HG03175 (cell line): ENCODE measurements around the gene RPL11.
"Not testable (repeated sequence)": the region's sequence is repeated elsewhere in the genome, so short reads cannot be mapped to it uniquely, and the experiment has no call there.

Source experiments
- ATAC-seq: cut with Tn5 transposase; IDR thresholded peaks from one replicate; pipeline ENCODE4 v1.9.1; 2021; ENCODE audit warnings: mild to moderate bottlenecking, moderate library complexity; ENCODE audit not compliant: unreplicated experiment

Gene RPL11

DNA sequence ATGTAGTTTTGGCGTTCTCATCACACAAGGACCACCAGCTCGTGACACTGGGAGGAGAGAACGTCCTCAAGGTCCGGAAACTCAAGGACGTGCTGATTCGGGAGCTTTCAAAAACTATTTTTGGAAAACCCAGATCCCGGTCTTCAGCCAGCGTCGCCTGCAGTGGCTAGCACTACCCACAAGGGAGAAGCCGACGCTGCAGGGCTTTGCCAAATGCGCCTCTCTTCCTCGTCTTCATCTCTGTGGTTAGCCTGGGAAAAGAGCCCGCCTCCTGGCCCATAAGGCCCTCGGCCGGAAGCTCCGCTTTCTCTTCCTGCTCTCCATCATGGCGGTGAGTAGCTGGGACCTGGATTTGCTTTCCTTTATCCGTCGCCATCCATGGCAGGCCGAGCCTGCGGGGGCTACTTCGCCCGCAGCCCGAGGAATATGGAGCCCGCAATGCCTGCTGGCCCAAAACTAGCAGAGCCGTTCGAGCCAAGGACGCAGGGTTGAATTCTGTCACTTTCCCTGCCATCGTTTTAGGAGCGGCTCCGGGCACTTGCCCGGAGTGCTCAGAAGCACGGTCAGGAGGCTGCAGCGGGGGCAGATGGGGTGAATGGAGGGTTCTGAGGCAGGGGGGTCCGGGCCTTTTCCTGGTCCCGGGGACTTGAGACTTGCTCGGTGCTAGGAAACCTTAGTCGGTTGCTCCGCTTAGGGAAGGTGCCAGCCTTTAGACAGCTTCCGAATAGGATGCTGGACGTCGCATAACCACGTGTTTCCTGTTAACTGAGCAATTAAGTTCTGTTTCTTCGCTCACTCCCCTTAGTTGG is at the start of gene RPL11:
Gene RPL11, plus strand, starts transcription at position 308 of the 809 bp plus-strand sequence. Its CDS starts 18 bp downstream, at position 326.
- ATAC-seq = peak; percentile 93

DNA sequence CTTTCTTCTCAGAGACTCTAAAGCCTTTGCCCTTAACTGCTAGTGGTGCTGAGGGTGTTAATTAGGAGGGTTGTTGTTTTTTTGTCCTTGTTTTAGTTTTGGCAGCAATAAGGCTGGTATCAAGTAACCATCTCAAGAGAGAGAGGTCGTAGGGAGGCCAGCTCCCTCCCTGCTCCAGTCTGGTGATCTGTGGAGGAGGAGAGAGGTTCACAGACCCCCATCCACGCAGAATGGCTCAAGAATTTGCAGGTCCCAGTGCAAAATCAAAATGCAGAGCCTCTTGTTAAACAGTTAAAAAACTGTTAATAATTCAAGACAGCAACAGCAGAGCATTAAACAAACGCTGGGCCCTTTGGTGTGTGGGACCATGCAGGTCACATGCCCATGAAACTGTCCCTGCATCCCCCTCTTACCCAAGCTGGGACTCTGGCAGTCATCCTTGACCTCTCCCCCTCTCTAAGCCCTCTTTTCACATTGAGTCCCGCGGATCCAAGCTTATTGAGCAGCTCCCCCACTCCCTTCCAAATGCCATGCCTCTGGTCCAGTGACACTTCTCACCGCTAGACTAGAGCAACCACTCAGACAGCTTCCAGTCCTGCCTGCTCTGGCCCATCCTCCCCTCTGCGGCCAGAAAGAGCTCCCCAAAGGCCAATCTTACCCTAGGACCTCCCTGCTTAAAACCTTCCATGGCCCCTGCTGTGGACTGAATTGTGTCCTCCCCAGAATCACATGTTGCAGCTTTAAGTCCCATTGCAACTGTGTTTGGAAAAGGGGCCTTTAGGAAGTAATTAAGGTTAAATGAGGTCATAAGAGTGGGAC is 47.7 kb upstream of the RPL11 start:
- ATAC-seq = no peak

DNA sequence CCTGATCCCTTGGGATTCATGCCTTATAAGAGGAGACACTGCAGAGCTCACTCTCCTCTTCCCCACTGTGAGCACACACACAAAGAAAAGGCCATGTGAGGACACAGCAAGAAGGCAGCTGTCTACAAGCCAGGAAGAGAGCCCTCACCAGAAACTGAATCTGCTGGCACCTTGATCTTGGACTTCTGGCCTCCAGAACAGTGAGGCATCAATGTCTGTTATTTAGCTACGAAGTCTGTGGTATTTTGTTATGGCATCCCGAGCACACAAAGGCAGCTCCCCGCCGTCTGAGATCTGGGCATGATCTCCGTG is 47.1 kb upstream of the RPL11 start:
- no peak for ATAC-seq

- no peak for ATAC-seq
Measured at GRCh38 chr1:23645338-23645737, 46.3 kb upstream of the RPL11 start.

GRCh38 chr1:23646091-23646490 is 45.5 kb upstream of the RPL11 start:
- ATAC-seq = no peak

DNA sequence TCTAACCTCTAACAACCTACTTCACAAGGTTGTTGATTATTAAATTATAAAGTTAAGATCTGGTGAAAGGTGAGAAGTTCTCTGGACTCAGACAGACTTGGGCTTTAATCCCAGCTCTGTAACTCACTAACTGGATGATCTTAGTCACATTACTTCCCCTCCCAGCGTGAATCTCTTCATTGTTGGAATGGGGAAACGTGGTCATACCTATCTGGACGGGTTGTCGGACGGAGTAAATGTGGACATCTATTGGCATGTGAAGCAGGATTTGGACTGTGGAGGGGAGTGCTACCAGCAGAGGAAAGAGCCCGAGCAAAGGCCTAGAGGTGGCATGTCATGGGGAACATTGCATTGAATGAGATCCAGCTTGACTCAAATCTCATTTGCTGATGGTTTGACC is 45.1 kb upstream of the RPL11 start:
- ATAC-seq = no peak

DNA sequence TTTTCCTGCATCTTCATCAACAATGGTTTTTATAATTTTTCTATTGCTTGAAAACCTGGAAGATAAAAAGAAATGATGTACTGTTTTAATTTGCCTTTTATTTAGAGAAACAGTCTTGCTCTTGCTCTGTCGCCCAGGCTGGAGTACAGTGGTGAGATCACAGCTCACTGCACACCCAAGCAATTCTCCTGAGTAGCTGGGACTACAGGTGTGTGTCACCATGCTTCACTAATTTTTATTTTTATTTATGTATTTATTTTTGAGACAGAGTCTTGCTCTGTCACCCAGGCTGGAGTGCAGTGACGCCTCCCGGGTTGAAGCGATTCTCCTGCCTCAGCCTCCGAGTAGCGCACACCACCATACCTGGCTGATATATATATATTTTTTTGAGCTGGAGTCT is 43.0 kb upstream of the RPL11 start:
- ATAC-seq = no peak

DNA sequence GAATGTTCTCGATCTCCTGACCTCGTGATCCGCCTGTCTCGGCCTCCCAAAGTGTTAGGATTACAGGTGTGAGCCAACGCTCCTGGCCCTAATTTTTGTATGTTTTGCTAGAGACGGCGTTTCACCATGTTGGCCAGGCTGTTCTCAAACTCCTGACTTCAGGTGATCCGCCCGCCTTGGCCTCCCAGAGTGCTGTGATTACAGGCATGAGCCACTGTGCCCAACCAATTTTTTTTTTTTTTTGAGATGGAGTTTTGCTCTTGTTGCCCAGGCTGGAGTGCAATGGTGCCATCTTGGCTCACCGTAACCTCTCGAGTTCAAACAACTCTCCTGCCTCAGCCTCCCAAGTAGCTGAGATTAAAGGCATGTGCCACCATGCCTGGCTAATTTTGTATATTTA is 42.4 kb upstream of the RPL11 start:
- not testable (repeated sequence) for ATAC-seq

DNA sequence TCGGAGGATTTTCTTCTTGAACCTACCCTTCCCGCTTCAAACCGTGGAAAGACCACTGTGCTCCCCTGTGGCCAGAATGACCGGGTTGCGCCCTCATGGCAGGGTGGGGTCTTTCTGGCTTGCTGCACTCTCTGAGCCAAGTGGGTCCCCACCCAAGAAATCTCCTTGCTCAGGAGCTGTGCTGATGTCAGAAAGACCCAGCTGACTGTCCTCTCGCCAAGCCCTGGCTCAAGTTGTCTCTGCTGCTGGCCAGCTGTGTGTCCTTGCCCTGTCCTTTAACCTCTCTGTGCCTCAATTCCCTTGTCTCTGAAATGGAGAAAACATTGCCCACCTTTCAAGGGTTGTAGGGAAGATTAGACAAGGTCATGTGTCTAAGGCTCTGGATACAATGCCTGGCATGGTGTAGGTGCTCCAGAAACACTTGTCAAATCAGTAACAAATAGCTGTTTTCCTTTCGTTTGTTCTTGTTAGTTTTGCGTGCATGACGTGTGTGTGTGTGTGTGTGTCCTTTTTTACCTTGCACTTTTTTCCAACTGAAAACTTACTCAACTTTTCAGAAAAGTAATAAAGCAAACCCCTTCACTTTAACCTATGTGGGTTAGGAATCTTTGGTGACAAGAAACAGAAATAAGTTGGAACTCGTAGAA is 41.1 kb upstream of the RPL11 start:
- no peak for ATAC-seq

DNA sequence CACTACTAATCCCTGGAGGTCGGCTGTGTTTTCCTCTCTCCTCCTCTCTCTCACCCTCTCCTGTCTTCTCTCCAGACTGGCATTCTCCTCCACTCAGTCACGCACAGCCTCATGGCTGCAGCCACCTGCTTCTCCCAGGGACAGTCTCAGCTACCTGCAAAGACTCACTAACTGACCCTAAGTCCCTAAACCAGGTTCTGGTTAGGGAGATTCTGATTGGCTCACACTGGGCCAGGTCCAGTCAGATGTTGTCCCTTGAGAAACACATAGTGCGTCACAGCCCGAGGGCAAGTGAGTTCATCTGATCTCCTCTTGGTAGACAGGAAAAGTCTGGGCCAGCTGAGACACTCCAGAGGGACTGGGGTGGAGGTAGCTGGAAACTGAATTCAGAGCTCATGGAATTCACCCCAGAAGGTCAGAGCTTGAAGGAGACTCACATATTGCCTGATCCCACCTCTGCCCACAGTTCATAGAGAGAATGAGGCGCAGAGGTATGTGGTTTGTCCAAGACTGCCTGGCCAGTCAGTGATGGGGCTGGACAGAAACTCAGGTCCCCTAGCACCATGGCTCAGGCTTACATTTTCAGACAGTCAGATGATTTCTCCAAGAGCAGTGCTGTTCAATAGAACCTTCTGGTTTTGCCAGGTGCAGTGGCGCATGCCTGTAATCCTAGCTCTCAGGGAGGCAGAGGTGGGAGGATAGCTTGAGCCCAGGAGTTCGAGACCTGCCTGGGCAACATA is 40.4 kb upstream of the RPL11 start:
- no peak for ATAC-seq

DNA sequence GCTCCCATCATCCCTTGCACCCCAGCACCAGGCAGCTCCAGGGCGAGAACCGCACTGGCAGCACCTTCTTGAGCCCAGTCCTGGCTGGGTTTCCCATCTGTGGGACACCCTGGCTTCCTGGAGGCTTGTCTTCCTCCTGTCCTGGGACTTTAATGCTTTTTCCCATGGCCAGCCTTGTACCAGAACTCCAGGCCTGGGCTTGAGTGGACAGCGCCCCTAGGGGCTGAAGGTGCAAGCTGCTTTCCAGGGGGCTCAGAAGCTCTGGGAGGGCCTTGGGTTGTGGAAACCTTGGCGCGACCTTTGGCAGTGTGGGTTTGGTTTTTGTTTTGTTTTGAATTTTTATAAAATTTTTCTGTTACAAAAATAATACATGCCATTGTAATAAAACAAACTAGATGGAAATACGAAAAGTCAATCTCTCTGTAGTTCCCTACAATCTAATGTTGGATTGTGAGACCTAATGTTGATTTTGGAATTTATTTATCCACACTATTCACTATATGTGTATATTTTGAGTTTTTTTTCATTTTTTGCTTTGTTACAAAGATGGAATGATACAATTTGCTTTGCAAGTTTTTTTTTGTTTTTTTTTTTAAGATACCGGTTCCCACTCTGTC is 33.8 kb upstream of the RPL11 start:
- ATAC-seq = no peak

- ATAC-seq = no peak
Measured at GRCh38 chr1:23660671-23661070, 30.9 kb upstream of the RPL11 start.

DNA sequence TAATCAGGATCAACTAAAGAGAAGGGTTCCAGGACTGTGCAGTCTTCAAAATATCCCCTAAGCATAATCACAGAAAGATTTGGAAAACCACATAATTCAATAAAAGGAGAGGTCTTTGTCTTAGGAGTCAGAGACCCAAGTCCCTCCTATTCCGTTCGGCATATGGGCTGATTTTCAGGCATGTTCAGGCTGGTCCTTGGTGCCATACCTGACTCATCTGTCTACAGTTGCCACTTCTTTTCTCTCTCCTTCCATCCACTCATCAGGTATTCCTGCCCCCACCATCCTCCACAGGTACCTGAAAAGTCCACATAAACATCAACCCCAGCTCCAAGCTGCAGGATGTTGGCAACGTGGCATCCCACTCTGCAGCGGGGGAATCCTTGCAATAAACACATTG is 29.7 kb upstream of the RPL11 start:
- ATAC-seq = no peak

GRCh38 chr1:23664837-23665795 is 26.5 kb upstream of the RPL11 start:
- ATAC-seq = no peak

DNA sequence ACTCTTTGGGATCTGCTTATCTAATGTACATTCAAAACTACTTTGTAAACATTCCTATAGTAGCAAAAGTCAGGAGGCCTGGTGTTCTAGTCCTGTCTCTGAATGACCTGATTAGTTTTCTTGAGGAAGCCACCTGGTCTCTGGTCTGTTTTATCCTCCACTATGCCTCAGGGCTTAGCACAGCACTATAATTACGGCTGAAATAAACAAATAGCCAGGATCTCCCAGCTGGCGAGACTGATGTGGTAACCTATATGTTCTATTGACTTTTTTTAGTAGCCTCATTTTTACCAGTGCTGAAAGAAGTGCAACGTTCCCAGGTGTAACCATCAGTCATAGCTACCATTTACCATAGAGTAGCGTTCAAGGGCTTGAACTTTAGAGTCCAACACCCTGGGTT is 24.2 kb upstream of the RPL11 start:
- ATAC-seq = no peak

DNA sequence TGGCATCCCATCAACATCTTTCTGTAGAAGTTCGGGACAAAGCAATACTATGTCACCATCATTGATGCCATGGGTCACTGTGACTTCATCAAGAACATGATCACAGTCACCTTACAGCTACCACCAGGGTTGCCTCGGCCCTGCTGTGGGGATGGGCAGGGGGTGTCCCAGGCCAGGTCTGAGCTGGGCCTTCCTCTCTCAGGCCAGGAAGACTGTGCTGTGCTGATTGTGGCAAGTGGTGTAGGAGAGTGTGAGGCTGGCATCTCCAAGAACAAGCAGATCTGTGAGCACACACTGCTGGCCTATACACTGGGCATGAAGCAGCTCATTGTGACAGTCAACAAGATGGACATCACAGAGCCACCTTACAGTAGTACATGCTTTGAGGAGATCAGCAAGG is 20.9 kb upstream of the RPL11 start:
- no peak for ATAC-seq

GRCh38 chr1:23673086-23673813 is 18.4 kb upstream of the RPL11 start:
- ATAC-seq = no peak

GRCh38 chr1:23679815-23680214 is 11.8 kb upstream of the RPL11 start:
- no peak for ATAC-seq

GRCh38 chr1:23682946-23683345 is 8.7 kb upstream of the RPL11 start:
- ATAC-seq = no peak
